NCI-H146 (cell line): ENCODE measurements around the gene FLRT2.

Experiments used
- DNase-seq: peaks from one replicate; lab custom pipeline; 2025; lab: John Stamatoyannopoulos, UW

Gene FLRT2

DNA sequence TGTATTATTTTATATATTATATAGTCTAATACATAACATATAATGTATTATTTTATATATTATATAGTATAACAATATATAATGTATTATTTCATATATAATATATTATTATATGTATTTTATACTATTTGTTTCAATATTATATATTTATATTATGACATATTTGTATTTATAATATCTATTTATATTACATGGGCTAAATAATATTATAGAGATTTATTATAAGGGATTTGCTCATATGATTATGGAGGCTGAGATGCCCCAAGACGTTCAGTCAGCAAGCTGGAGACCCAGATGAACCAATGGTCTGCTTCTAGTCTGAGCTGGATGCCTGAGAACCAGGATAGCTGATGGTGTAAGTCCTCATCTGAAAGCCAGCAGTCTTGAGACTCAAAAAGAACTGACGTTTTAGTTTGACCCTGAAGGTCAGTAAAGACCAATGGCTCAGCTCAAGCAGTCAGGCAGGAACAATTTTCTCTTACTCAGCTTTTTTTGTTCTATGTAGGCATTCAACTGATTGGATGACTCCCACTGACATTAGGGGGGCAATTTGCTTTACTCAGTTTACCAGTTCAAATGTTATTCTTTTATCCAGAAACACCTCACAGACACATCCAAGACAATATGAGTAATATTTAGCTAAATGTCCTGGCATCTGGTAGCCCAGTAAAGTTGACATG is 130.4 kb downstream of the FLRT2 start:
- DNase-seq, result no peak

DNA sequence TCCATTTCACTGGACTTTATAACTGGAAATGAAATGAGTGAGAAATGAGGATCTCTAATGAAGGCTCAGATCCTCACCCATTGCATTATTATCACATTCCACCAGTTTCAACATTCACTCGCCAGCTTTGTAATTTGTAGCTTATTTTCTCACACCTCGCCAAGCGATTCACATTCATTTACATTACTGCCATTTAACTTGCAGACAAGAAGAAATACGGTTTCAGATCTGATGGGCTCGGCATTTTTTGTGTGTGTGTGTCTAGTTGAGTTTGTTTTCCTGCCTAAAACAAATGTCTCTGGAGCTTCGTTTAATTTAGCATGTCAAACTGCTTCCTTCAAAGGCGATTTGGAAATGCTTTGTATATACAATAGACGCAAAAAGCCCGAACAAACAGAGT is 132.2 kb downstream of the FLRT2 start:
- DNase-seq, result no peak

DNA sequence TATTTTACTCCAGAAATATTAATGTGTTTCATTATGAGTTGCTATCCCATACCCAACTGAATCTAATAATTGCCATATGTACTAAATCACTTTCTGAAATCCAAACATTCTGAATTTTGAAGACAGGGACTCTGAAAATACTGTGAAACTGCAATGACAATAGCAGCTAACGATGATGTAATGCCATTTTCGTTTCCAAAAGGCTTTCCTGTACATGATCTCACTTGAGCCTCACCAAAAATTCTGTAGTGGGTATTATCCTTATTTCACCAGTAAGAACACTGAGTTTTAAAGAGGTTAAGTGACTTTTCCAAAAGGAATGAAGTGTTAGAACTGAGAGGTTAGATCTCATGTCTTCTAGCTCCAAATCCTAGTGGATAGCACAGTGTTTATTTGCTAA is 133.3 kb downstream of the FLRT2 start:
- DNase-seq, result no peak

DNA sequence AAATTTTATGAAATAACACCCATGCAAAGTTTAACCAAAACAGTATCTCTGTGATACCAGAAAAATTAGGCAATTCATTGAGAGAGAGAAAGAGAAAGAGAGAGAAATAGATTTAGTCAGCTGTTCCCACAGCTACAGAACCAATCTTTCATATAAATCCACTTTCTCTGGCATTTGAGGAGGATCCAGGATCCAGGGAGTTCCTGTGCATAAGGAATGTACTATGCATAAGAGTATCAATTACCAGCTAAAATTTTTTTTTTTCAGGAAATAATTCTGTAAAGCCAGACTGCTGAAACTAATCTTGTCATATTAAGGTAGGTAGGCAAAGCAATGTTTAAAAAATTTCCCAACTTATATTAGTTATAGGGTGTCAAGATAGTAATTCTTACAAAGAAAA is 133.7 kb downstream of the FLRT2 start:
- DNase-seq, result no peak

DNA sequence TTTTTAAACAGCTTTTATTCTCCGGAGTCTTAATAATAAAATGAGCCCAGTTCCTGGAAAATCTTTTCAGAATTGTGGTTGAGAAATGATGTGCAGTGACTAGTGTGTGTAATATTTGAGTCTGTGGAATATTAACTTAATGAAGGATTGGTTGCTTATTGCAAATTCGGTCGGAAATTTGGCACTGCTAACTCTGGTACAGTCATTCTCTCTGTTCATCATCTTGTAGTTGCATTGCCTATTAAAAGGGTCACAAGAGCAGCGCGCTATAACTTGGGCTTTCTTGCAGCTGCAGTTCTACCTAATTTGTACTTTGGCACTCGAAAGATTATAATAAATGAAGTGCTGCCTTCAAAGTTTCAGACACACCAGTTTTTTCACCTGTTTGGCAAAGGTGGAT is 146.0 kb downstream of the FLRT2 start:
- DNase-seq, result no peak

DNA sequence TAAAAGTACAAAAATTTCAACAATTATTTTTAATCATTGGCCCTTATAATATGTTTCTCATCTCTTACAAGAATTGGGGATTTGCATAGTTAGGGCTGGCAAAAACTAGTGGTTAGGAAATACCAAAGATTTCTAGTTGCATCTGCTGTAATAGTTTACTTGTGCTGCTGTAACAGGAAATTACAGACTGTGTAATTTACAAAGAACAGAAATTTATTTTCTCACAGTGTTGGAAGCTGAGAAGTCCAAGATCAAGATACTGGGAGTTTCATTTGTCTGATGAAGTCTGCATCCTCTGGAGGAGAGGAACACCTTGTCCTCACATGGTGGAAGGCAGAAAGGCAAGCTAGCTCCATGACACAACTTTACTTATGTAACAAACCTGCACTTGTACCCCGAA is 157.0 kb downstream of the FLRT2 start:
- DNase-seq, result no peak

DNA sequence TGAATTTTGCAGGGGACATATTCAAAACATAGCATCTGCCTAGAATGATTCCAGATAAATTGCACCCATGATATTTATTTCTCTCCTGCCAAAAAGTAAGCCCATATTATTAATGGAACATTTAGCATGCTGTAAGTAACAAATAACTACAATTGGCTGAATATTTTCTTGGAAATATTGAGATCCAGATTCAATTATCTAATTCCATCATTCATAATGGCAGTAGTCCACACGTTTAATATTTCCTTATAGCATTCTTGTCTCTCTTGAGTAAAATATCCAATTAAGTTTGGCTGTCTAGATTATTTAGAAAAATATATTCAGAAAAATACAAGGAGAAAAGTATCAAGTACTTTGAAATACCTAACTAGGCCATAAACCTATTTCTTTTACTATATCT is 157.5 kb downstream of the FLRT2 start:
- no peak for DNase-seq

DNA sequence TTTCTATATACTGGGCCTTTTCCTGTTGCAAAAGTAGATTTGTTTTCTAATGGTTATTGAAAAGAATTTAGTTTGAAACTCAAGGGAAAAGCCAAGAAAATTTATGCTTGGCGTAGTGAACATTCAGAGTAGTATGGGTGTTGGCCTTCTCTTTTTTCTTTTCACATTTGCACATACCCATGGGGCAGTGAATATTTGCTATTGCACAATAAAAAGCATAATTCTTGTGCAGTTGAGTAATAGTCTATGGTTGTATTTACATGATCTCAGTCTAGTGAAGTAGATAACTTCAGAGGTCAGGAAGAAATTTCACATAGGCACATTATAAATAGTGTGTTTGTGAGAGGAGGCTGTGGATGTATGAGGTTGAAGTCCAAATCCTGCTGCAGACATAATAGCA is 158.1 kb downstream of the FLRT2 start:
- DNase-seq, result no peak

DNA sequence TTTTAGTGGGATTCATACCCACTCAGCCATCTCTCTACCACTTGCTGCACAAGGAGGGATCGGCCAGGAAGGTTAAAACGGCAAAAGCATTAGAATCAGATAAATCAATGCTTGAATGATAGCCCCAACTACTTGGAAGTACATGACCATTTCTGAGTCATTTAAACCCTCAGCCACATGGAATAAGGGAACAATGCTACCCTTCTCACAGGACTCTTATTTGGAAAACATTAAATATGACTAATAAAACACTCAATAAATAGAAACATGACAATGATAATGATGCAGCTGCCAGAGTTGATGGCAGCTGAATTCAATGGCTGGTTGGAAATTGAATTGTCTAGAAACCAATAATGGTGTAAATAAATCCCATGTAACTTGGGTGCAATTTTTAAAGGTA is 165.4 kb downstream of the FLRT2 start:
- peak; percentile 21 for DNase-seq

DNA sequence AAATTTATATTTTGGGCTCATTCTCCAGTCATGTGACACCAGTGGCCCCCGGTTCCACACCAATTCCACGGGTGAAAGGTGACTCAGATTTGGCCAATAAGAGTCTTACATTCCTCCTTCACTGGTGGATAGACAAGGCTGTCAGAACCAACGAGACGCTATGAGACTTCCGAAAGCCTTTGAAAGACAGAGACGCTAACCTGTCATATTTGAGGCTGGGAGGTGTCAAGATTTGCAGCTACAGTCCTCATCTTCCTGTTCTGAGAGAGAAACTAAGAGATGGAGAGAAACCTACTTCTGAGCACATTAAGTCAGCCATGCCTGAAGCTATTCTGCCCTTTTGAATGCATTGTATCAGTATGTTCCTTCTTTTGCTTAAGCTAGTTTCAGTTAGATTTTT is 171.2 kb downstream of the FLRT2 start:
- no peak for DNase-seq

DNA sequence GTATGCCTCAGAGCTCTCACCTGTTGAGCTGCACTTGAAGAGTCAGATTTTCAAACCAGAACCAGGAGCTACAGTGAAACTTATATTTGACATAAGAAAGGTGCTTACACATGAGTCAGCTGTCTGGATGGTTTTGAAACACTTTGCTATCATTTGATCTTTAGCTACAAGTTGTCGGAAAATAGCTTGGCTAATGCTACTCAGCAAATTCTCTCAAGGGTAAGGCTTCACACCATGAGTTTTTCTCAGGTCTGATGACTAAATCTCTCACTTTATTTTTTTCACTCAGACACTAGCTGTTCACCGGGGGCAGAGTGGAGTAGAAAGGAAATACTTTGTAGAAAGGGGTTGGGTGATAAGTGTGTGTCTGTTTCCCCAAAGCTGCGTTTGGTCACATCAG is 171.8 kb downstream of the FLRT2 start:
- no peak for DNase-seq

DNA sequence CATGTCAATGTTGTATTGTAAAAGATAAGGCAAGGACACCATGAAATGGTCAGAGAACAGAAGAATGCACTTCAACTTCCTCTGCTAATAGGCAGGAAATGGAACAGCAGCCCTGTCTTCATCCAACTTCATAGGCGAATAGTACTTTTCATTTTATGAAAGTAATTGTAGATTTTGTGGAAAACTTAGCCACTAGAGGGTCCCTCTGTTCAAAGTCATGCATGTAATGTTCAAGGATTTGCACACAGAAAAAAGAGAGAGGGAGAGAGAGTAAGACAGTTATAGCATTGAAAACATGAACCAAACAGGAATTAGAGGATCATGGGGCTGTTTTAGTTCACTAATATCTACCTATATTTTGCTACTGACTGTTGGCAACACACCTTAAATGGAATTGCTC is 172.2 kb downstream of the FLRT2 start:
- no peak for DNase-seq

DNA sequence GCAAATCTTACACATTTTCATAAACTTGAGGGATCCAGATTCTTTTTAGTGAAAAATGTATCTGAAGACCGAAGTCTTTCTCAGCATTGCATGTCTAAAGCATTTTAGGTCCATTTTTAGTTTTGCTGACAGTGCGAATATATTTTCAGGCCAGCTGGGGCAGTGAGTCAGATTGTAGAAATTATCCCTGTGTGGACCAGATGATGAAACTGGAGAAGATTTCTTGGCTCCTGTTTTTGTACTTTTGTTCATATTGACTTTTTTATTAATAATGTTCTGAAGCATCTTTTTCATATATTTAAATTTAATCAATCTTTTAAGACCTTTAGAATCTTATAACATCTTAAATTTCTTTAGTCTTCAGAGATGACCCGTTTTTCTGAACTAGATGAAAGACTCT is 173.1 kb downstream of the FLRT2 start:
- DNase-seq, result no peak
